Hippocampal formation (tissue), 2 donors: ENCODE measurements around the gene AMZ1.

Experiments
- DNase-seq, 2 donors: peaks; one replicate each; lab custom pipeline; 2025; lab: John Stamatoyannopoulos, UW

Gene AMZ1

GRCh38 chr7:2750004-2750407 is 62.0 kb downstream of the AMZ1 start:
- no peak for DNase-seq

- DNase-seq = no peak
These were observed 63.1 kb downstream of the AMZ1 start for GRCh38 chr7:2751086-2751485.

DNA sequence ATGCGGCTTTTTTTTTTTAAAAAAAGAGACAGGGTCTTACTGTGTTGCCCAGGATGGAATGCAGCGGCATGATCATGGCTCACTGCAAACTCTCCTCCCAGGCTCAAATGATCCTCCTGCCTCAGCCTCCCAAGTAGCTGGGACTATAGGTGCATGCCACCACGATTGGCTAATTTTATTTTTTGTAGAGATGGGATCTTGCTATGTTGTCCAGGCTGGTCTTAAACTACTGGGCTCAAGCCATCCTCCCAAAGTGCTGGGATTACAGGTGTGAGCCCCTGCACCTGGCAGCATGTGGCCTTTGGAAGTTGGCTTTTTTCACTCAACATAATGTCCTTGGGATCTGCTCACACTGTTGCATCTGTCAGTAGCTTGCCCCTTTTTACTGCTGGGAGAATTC is 65.1 kb downstream of the AMZ1 start:
- no peak for DNase-seq

DNA sequence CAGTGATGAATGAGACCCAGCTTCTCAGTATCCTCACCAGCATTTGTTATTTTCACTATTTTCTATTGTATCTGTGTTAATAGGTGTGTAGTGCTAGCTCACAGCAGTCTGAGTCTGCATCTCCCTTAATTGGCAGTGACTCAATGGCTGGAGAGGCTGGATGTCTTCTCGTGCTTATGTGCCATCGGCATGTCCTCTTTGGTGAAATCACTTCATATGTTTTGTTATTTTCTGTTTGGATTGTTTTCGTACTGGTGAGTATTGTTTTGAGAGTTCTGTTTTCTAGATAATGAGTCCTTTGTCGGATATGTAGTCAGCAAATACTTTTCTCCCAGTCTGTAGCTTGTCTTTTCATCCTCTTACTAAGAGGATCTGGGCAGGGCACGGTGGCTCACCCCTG is 66.1 kb downstream of the AMZ1 start:
- peak in 1 of 2 donors; percentile 35 for DNase-seq

- DNase-seq = no peak
These were observed 66.9 kb downstream of the AMZ1 start for GRCh38 chr7:2754912-2755311.

GRCh38 chr7:2755531-2755930 is 67.5 kb downstream of the AMZ1 start:
- no peak for DNase-seq

- peak in 1 of 2 donors; percentile 56 for DNase-seq
These were observed 69.4 kb downstream of the AMZ1 start for GRCh38 chr7:2757361-2757903.

DNA sequence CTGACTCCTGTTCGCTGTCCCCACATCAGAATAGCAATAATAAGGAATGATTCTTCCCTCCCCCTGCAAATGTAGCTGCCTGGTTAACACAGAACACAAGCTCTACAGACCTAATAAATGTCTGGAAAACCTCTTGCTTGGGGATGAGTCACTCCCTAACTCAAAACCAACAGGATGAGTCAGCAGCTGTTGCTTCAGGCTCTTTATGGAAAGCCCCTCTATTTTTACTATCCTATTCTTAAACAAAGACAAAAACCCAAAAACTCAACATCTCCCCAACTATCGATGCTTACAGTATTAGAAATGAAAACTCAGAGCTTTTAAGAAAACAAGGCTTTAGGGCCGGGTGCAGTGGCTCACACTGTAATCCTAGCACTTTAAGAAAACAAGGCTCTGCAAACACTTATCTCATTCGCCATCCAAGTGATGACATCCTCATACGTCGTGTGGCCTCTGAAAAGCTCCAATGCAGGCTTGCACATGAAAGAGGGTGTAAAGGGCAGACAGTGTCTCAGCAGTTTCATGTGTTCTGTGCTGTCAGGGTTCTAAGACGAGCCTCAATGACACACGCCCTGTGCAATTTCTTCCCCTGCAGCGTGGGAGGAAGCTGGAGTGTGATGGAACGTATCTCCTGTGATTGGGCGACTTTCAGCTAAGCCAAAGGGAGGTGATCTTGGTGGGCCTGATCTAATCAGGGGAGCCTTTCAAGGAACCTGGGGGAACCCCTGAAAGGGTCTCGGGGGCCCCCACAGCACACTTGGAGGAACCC is 70.1 kb downstream of the AMZ1 start:
- DNase-seq = peak in 1 of 2 donors; percentile 56

- no peak for DNase-seq
These were observed 70.9 kb downstream of the AMZ1 start for GRCh38 chr7:2758673-2759616.

DNA sequence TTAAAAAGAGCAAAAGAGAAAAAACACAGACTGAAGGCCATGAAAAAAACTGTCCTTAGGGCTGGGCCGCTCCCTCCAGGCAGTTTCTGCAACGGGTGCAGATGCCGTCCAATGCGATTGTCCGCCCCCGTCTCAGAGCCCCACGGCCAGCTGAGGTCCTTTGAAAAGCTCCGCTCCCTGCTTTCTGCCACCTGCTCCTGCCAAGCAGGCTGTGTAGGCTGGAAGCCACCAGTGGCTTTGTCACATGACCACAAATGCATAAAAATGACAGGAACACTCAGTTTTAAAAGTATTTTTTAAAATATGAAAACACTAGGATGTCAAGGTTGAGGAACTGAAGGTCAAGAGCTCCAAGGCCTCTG is 71.7 kb downstream of the AMZ1 start:
- DNase-seq = peak; percentile 20 to 39

- peak in 1 of 2 donors; percentile 17 for DNase-seq
These were observed 72.3 kb downstream of the AMZ1 start for GRCh38 chr7:2760098-2760889.

DNA sequence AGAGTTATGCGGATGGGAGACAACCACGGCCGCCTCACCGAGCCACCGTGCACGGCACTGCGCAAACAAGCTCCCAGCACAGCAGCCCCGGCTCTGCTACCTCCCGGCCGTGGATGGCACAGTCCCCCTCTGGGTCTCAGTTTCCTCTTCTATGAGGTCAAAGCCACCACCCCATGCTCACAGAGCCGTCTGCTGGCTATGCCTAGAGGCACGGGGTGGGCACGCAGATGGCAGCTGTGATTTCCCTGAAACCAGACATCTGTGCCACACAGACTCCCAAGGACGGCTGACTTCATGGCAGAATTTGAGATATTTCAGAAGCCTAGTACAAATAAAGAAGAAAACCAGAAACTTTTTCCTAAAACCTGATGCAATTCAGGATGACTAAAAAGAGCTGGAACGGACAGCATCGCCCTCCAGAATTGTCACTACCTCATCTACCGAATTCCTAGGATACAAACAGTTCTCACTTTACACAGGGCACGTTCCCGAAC is 73.2 kb downstream of the AMZ1 start:
- no peak for DNase-seq

- DNase-seq = no peak
These were observed 73.9 kb downstream of the AMZ1 start for GRCh38 chr7:2761801-2762497.

GRCh38 chr7:2763597-2763996 is 75.6 kb downstream of the AMZ1 start:
- no peak for DNase-seq

- DNase-seq = no peak
These were observed 76.6 kb downstream of the AMZ1 start for GRCh38 chr7:2764621-2765020.
